ENCODE measurements around the gene TEX35.
A peak's percentile ranks its signal among the peaks of the same experiment; 100 is the strongest.

GRCh38 chr1:178542554-178543289, 29.8 kb downstream of the TEX35 start:
- TF ChIP-seq CTCF (IDR thresholded peaks at IDR 0.05; ENCODE audit: insufficient read depth, low read depth, low read length) = peak; percentile 62
- no peak for TF ChIP-seq EZH2 (IDR thresholded peaks at IDR 0.05; ENCODE audit: insufficient read depth, low read length)
